Hepatocyte (in vitro differentiated cells): ENCODE measurements around the gene KDM2A.

ENCODE experiments used
- CTCF ChIP-seq: fragments of 200-600 bp; sonication (generic); IDR thresholded peaks from 2 replicates; pipeline ENCODE4 v1.5.1; 2016; ENCODE audit warnings: antibody characterized with exemption, mild to moderate bottlenecking; ENCODE audit not compliant: poor library complexity
- EZH2 ChIP-seq: fragments of 200-600 bp; sonication (generic); IDR thresholded peaks from 2 replicates; pipeline ENCODE4 v1.6.1; 2016; ENCODE audit warnings: antibody characterized with exemption, mild to moderate bottlenecking, borderline replicate concordance
- EZH2phosphoT487 ChIP-seq: fragments of 200-600 bp; sonication (generic); IDR thresholded peaks from one replicate; pipeline ENCODE4 v1.6.1; 2018; ENCODE audit warnings: antibody characterized with exemption, mild to moderate bottlenecking, low read depth, moderate library complexity; ENCODE audit not compliant: unreplicated experiment, severe bottlenecking

DNA sequence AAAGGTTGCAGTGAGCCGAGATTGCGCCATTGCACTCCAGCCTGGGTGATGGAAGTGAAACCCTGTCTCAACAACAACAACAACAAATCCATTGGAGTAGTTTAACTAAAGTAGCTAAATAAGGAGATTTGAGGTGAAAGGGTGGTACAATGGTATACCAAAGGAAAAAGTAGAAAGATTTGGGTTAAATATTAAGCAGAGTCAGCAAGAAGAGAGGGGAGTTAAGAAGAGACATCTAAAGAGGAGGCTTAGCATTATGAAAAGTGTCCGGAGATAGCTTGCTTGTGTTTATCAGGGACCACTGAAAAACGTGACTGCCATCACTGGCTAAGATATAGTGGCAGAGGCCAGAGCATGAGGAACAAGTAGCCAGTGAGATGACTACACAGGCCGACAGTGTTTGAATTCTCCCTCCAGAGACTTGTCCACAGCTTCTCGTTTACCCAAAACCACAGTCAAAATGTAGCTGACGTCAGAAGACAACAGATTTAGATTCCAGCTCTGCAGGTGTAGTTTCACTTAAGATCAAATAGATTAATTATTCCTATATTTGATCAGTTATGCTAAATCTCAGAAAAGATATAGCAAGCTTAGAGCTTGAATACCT is 114.6 kb downstream of the KDM2A start:
- TF ChIP-seq EZH2 = no peak
- TF ChIP-seq CTCF = no peak
- TF ChIP-seq EZH2phosphoT487 = no peak
